Activated CD4-positive, CD25-positive, alpha-beta regulatory T cell treated with anti-CD3 and anti-CD28 coated beads, Interleukin-2, amount 50 U/mL, for 16 hours (primary cell): ENCODE data around the gene YWHAG.
"Not testable (repeated sequence)": the region's sequence is repeated elsewhere in the genome, so short reads cannot be mapped to it uniquely, and the experiment has no call there.

ENCODE experiments used
- DNase-seq: peaks from one replicate; pipeline ENCODE4 v3.0.0-alpha.2; 2020; ENCODE audit warnings: low read depth, low spot score

YWHAG gene

DNA sequence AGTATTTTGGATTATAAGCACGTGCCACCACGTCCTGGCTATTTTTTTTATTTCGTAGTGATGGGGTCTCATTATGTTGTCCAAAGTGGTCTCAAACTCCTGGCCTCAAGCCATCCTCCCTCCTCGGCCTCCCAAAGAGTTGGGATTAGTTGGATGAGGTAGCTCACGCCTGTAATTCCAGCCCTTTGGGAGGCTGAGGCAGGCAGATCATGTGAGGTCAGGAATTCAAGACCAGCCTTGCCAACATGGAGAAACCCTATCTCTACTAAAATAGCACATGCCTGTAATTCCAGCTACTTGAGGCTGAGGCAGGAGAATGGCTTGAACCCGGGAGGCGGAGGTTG lies 21.8 kb upstream of the YWHAG start:
- DNase-seq, result no peak

DNA sequence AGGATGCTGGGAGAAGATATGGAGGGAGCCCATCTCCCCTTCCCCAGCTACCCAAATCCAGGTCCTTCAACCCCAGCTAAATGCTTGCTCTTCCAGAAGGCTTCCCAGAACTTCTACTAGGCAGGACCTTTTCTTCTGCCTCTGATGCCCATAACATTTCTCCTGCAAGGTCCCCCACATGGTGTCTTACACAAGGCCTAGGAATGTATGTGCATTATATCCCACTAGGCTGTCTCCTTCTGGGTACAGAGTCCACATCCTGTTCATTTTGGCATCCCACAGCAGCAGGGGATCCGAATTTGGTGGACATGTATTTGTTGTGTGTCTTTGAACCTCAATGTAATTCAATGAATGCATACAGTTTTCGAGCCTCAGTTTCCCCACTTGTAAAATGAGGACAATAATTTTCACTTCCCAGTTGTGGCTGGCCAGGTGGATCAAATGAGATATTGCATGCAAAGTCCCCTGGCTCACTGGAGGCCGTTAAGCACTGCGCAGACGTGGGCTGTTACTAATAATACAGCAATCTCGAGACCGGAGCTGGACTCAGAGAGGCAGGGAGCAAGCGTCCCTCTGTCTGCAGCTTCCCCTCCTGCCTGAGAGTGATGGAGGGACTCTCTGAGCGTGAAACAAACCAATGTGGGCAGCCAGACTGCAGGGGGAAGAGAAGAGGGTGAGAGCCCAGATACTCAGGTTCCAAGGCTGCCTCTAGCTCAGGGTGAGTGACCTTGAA lies 18.6 kb upstream of the YWHAG start:
- no peak for DNase-seq

GRCh38 chr7:76375251-76375650 lies 16.5 kb upstream of the YWHAG start:
- DNase-seq, result no peak

DNA sequence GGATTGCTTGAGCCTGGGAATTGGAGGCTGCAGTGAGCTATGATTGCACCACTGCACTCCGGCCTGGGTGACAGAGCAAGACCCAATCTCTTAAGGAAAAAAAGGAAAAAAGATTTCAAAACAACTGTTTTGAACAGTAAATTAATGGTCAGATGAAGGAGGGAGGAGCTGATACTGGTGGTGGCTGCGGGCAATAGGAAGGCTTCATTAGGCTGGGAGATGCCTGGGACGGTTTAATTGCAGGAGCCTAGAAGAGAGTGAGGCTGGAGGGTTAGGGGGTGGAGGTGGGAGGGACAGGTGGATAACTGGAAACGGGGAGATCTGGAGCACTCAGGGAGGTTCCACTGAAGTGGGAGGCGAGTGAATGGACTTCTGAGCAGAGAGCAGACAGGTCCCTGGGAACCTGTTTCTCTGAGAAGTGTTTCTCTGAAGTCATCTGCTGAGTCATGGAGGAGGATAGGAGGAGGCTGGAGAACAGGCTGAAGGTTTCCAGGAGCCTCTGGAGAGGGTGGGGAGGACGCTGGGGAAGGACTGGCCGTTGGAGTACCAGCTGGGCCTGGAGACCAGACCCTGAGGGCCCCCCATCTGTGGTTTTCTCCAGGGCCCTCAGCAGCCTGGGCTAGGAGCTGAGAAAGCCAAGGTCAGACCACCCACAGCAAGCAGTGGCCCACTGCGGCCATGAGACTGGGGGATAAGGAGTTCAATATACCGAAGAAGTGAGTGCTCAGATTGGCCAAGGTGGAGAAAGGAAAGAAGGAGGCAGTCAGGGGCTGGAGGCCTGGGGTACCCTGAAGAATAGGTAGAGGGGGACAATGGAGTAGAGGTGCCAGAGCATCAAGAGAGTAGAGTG lies 14.4 kb upstream of the YWHAG start:
- DNase-seq, result no peak

DNA sequence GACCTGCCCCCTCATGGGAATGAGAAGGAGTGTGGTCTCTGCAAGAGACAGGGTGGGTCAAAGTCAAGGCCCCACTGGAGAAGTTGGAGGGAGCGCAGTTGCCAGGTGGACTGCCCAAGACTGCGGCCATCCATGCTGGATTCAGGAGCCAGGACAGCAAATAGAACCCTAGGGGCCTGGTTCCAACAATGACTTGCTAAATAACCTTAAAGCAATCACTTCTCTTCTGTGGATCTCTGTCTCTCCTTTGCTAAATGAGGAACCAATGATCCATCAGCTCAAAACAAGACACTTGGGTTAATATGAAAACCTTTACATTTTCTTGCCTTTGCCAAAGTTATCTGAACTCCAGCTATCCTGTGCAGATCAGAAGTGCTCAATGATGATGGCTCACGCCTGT lies 12.6 kb upstream of the YWHAG start:
- no peak for DNase-seq

- DNase-seq, result no peak
Observed at GRCh38 chr7:76369018-76369417, 10.2 kb upstream of the YWHAG start.

GRCh38 chr7:76368190-76368589 lies 9.4 kb upstream of the YWHAG start:
- no peak for DNase-seq

GRCh38 chr7:76364198-76364584 lies 5.4 kb upstream of the YWHAG start:
- DNase-seq, result no peak

- not testable (repeated sequence) for DNase-seq
Observed at GRCh38 chr7:76363754-76364153, 5.0 kb upstream of the YWHAG start.

GRCh38 chr7:76359978-76360638 lies 1.3 kb upstream of the YWHAG start:
- no peak for DNase-seq

- DNase-seq, result peak; percentile 85
Observed at GRCh38 chr7:76359111-76359977, 553 bp upstream of the YWHAG start.

DNA sequence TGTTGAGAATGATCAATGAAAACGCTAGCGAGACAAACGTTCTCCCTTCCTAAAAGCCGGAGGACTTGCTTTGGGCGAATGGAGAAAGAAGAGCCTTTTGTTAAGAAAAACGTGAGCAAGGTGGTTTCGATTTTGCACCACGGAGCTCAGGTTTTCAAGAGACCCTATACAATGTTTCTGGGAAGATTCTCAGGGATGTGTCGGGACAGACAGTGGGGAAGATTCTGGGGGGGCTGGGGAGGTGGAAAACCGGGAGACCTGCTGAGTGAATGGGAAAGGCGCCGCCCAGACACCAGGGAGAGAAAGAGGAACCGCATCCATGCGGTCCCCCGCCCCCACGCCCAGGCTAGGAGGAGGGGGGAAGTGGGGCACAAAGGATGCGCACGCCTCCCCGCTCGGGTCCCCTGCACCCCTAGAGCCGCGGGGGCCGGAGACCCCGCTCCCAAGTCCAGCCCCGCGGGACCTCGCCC lies 745 bp downstream of the YWHAG start:
- DNase-seq, result peak; percentile 14

DNA sequence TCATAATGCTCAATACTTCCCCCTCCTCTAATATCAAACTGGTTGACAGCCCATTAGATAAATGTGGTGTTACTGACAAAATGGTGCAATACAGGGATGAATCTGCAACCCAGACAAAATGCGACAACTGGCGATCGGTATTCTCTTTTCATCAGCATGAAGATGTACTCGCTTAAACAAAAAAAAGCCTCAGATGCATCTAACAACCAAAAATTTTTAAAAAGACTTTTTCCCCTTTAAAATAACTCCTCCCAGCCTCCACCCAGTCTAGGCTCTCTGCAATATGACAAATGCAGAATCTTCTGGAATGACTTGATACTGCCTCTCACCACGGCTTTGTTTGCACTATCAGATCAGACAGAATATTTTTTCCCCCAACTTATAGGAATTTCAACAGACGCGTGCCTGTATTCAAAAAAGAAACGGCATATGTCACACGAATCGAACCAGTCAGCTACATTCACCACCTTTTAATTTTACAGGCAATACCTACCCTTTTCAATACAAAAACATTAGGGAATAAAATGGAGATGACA lies 1.2 kb downstream of the YWHAG start:
- DNase-seq, result no peak

DNA sequence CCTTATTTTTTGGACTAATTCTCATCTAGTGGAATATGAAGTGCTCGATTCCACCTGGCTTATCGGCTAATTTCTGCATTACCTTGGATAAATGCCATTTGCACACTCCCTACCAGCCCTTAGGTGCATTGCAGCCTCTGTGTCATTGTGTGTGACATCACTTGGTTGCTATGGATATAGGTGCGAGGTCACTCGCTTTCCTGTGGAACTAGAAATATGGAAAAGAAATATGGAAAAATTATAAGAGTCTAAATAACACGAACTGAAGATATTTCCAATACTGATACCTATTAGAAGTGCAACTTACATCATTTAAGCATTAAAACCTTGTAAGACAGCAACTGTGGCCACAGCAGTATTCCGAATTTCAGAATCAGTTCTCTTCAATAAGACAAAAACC lies 2.0 kb downstream of the YWHAG start:
- DNase-seq, result no peak

DNA sequence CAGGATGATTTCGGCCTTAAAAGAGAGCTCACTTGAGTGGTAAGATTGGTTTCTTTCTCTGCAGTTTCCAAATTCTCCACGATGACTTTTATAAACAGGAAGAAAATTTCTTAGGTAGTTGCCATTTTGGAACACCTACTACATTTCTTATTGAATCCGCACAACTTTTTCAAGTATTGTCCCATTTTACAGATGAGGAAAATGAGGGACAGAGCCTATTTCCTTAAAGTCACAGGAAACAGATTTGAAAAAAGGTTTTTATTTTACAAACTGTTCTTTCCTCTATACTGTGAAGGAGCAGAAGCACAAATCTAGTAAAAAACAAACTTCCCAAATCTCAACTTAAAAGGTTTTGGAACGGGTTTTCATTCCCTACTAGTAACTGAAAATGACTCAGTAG lies 2.7 kb downstream of the YWHAG start:
- DNase-seq, result no peak

DNA sequence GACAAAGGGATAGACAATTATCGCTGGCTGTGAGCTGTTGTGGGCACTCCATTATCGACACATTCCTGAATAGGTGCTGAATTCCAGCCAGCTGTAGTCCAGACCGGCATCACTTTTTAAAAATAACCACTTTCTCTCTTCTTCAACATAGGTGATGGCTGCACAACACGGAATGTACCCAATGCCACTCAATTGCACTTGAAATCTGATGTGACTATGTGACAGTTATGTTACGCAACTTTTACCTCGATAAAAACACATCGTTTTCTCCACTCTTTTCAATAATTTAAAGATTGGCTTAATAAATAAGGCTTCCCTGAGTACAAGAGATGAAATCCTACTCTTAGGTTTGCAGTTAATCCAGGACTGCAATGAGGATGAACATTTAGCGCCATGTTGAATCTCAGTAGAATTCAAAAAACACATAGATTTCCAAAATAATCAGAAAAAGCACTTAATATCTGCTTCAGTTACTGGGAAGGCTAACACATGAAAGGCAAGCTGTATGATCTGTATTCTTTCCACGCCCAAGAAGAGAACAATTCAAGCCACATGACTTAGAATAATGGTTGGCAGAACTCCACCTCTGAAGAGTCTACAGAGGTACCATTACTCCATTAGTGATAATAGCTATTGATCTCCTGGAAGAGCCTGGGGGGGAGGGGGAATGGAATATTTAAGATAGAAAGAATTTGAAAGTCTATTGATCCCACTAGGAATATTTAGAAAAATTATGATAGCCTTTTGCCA lies 3.6 kb downstream of the YWHAG start:
- no peak for DNase-seq

GRCh38 chr7:76354516-76354915 lies 4.3 kb downstream of the YWHAG start:
- no peak for DNase-seq

DNA sequence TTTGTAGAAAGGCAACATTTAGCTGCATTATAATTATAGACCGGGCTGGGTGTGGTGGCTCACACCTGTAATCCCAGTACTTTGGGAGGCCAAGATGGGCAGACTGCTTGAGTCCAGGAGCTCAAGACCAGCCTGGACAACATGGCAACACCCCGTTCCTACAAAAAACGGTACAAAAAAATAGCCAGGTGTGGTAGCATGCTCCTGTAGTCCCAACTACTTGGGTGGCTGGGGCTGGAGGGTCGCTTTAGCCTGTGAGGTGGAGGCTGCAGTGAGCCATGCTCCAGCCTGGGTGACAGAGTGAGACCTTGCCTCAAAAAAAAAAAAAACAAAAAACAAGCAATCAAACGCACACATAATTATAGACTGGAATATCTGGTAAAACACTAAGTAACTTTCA lies 5.0 kb downstream of the YWHAG start:
- no peak for DNase-seq

- no peak for DNase-seq
Observed at GRCh38 chr7:76352193-76352592, 6.6 kb downstream of the YWHAG start.

- DNase-seq, result no peak
Observed at GRCh38 chr7:76351372-76351771, 7.4 kb downstream of the YWHAG start.
